Trophoblast cell (in vitro differentiated cells and primary cell): Measurements from ENCODE around the gene GARRE1.

ENCODE experiments used
- DNase-seq, 2 donors: peaks; one replicate each; pipeline ENCODE4 v3.0.0-alpha.2; 2016
- H2AFZ ChIP-seq: 2 replicates; pipeline ENCODE4 v1.6.1; 2013; ENCODE audit warnings: low read length, moderate library complexity, mild to moderate bottlenecking; ENCODE audit not compliant: insufficient read depth, poor library complexity
- H2AK5ac ChIP-seq: 2 replicates; pipeline ENCODE4 v1.6.1; 2013; ENCODE audit warnings: mild to moderate bottlenecking, low read length
- H2BK120ac ChIP-seq: 2 replicates; pipeline ENCODE4 v1.6.1; 2013; ENCODE audit warnings: low read length, mild to moderate bottlenecking, moderate library complexity; ENCODE audit not compliant: insufficient read depth, poor library complexity
- H2BK12ac ChIP-seq: 2 replicates; pipeline ENCODE4 v1.6.1; 2013; ENCODE audit warnings: mild to moderate bottlenecking, low read length, moderate library complexity
- H2BK5ac ChIP-seq: 2 replicates; pipeline ENCODE4 v1.6.1; 2013; ENCODE audit warnings: low read length, low read depth, moderate library complexity, mild to moderate bottlenecking; ENCODE audit not compliant: poor library complexity
- H3K14ac ChIP-seq: 2 replicates; pipeline ENCODE4 v1.6.1; 2013; ENCODE audit warnings: mild to moderate bottlenecking, low read length
- H3K18ac ChIP-seq: 2 replicates; pipeline ENCODE4 v1.6.1; 2013; ENCODE audit warnings: mild to moderate bottlenecking, low read length
- H3K23ac ChIP-seq: 2 replicates; pipeline ENCODE4 v1.6.1; 2013; ENCODE audit warnings: low read length
- H3K27ac ChIP-seq: 2 replicates; pipeline ENCODE4 v1.5.1; 2013; ENCODE audit warnings: low read depth, mild to moderate bottlenecking, inconsistent platforms, low read length, moderate library complexity
- H3K27me3 ChIP-seq: 2 replicates; pipeline ENCODE4 v1.6.1; 2013; ENCODE audit warnings: inconsistent platforms, mild to moderate bottlenecking, low read length, moderate library complexity; ENCODE audit not compliant: insufficient read depth
- H3K36me3 ChIP-seq, 2 experiments: 1 replicate in 1 of 2; 2 replicates in 1 of 2; pipeline ENCODE4 v1.6.1; 2013; ENCODE audit warnings: low read length in 2 of 2, mild to moderate bottlenecking in 2 of 2, moderate library complexity in 1 of 2; ENCODE audit not compliant: insufficient read depth in 2 of 2, control insufficient read depth in 1 of 2
- H3K4ac ChIP-seq: 2 replicates; pipeline ENCODE4 v1.6.1; 2013; ENCODE audit warnings: low read depth, mild to moderate bottlenecking, low read length, moderate library complexity
- H3K4me1 ChIP-seq, 2 experiments: 1 replicate in 1 of 2; 2 replicates in 1 of 2; pipeline ENCODE4 v1.6.1; 2013; ENCODE audit warnings: low read length in 2 of 2, mild to moderate bottlenecking in 2 of 2, moderate library complexity in 1 of 2; ENCODE audit not compliant: insufficient read depth in 2 of 2, control insufficient read depth in 1 of 2
- H3K4me2 ChIP-seq: 2 replicates; pipeline ENCODE4 v1.6.1; 2013; ENCODE audit warnings: inconsistent platforms, mild to moderate bottlenecking, low read length, moderate library complexity
- H3K4me3 ChIP-seq: 2 replicates; pipeline ENCODE4 v1.5.1; 2013; ENCODE audit warnings: mild to moderate bottlenecking, low read depth, low read length, inconsistent platforms
- H3K79me1 ChIP-seq: one replicate; pipeline ENCODE4 v1.6.1; 2013; ENCODE audit warnings: low read length
- H3K79me2 ChIP-seq: 2 replicates; pipeline ENCODE4 v1.6.1; 2013; ENCODE audit warnings: low read length, mild to moderate bottlenecking; ENCODE audit not compliant: control insufficient read depth, insufficient read depth, poor library complexity
- H3K9ac ChIP-seq: 2 replicates; pipeline ENCODE4 v1.6.1; 2013; ENCODE audit warnings: mild to moderate bottlenecking, low read length
- H3K9me3 ChIP-seq: 2 replicates; pipeline ENCODE4 v1.6.1; 2013; ENCODE audit warnings: low read depth, mild to moderate bottlenecking, control low read depth, inconsistent platforms, low read length; ENCODE audit not compliant: insufficient read depth
- H4K12ac ChIP-seq: 2 replicates; pipeline ENCODE4 v1.6.1; 2013; ENCODE audit warnings: low read depth, mild to moderate bottlenecking, low read length, moderate library complexity
- H4K8ac ChIP-seq: 2 replicates; pipeline ENCODE4 v1.6.1; 2013; ENCODE audit warnings: low read depth, mild to moderate bottlenecking, low read length, moderate library complexity
- H4K91ac ChIP-seq: one replicate; pipeline ENCODE4 v1.6.1; 2013; ENCODE audit warnings: low read depth, mild to moderate bottlenecking, low read length, moderate library complexity
- WGBS: extraction: QIAGEN DNeasy Blood & Tissue Kit; methylation state at CpG from one replicate; pipeline ENCODE4 v1.1.7; 2013; ENCODE audit warnings: missing lambda C conversion rate; ENCODE audit not compliant: insufficient read length, insufficient coverage; ENCODE audit errors: extremely low coverage; 5-methylcytosine and 5-hydroxymethylcytosine counted together

GARRE1 gene

DNA sequence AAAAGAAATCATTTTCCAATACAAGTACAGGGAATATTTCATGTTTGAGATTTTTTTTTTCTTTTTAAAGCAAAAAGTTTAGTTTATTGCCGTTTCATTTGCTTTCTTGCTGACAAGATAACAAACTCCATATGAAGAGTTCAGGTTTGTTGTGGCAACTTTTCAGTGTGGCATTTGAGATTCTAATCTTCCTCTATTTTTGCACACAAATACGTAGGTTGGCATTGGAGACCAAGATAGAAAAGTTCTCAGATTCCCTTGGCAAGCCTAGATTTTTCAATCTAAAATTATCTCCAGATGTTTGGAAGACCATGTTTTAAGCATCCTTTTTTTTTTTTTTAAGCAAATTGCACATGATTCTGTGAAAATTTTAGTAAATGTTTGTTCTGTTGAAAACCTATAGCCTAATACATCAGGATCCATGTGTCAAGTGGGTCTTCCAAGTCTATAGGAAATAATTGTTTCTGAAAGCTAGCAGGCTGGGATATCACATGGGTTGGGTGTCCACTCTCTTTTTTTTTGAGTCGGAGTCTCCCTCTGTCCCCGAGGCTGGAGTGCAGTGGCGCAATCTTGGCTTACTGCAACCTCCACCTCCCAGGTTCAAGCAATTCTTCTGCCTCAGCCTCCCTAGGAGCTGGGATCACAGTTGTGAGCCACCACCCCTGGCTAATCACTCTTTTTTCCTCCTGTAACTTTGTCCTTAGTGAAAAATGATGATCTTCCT lies 2.6 kb downstream of the GARRE1 start:
- Histone ChIP-seq H3K9ac (no peak overlapping the region), H4K12ac (no peak overlapping the region), H3K4ac (no peak overlapping the region), H3K4me2 (no peak overlapping the region), H2AFZ (no peak overlapping the region), H3K4me1 (peaks cover 8 to 11% of the 10 kb centered on the region in 2 experiments), H3K79me2 (peaks cover 6% of the 10 kb centered on the region), H2AK5ac (no peak overlapping the region), H2BK120ac (no peak overlapping the region), H3K9me3 (no peaks in the 10 kb centered on the region), H4K91ac (no peak overlapping the region), H4K8ac (no peak overlapping the region), H3K27me3 (no peaks in the 10 kb centered on the region), H2BK12ac (no peak overlapping the region), H3K18ac (no peak overlapping the region), H3K4me3 (no peak overlapping the region), H3K36me3 (no peaks in the 10 kb centered on the region), H3K23ac (no peak overlapping the region), H3K14ac (no peak overlapping the region), H2BK5ac (no peak overlapping the region), H3K27ac (no peak overlapping the region), H3K79me1 (peaks cover 9% of the 10 kb centered on the region)
- DNase-seq = peak; percentile 37 to 41
- no CpG with 5 or more reads among the region's 5 CpGs for WGBS

- no peak overlapping the region for H3K4ac ChIP-seq
Measured at GRCh38 chr19:34257559-34257924, 3.2 kb downstream of the GARRE1 start.

DNA sequence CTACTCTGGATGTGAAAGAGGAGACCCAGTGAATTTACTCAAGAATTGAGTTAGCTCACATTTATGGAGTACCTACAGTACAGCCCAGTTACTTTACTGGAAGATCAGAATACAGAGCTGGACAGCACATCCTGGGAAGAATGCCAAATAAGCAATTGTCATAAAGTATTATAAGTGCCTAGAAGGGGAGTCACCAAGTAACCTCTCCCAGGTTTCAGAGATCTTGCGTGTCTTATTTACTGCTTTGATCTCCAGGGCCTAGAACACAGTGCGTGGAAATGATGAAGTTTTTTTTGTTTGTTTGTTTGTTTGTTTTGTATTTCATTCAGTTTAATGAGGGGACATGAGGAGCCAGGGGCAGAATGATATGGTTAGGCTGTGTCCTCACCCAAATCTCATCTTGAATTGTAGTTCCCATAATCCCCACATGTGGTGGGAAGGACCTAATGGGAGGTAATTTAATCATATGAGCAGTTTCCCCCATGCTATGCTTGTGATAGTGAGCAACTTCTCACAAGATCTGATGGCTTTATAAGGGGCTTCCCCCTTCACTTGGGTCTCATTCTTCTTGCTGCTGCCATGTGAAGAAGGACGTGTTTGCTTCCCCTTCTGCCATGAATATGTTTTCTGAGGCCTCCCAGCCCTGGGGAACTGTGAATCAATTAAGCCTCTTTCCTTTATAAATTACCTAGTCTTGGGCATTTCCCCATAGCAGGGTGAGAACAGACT lies 5.2 kb downstream of the GARRE1 start:
- H3K4me1 ChIP-seq = peaks cover 11 to 14% of the 10 kb centered on the region in 2 experiments
- H2AK5ac ChIP-seq = no peak overlapping the region
- H3K36me3 ChIP-seq = no peaks in the 10 kb centered on the region
- H3K27ac ChIP-seq = no peak overlapping the region
- no CpG with 5 or more reads among the region's 3 CpGs for WGBS
- no peak overlapping the region for H4K91ac ChIP-seq
- H2BK5ac ChIP-seq = no peak overlapping the region
- H4K12ac ChIP-seq = no peak overlapping the region
- no peak overlapping the region for H2BK12ac ChIP-seq
- no peak overlapping the region for H3K9ac ChIP-seq
- no peak for DNase-seq
- no peaks in the 10 kb centered on the region for H3K27me3 ChIP-seq
- no peak overlapping the region for H3K14ac ChIP-seq
- peaks cover 5% of the 10 kb centered on the region for H3K79me1 ChIP-seq
- H3K79me2 ChIP-seq = peaks cover 4% of the 10 kb centered on the region
- no peak overlapping the region for H3K4ac ChIP-seq
- H2BK120ac ChIP-seq = no peak overlapping the region
- H4K8ac ChIP-seq = no peak overlapping the region
- H2AFZ ChIP-seq = no peak overlapping the region
- peak overlapping the region; percentile 40 for H3K23ac ChIP-seq
- H3K18ac ChIP-seq = no peak overlapping the region
- no peaks in the 10 kb centered on the region for H3K9me3 ChIP-seq
- no peak overlapping the region for H3K4me3 ChIP-seq
- H3K4me2 ChIP-seq = no peak overlapping the region

More at GRCh38 chr19:34257559-34257924, 3.2 kb downstream of the GARRE1 start:
- H3K9ac ChIP-seq = no peak overlapping the region
- H3K79me2 ChIP-seq = peaks cover 6% of the 10 kb centered on the region
- no peak overlapping the region for H3K27ac ChIP-seq
- no peak overlapping the region for H4K12ac ChIP-seq
- no peaks in the 10 kb centered on the region for H3K36me3 ChIP-seq
- H3K18ac ChIP-seq = no peak overlapping the region
- no peaks in the 10 kb centered on the region for H3K9me3 ChIP-seq
- H3K4me2 ChIP-seq = no peak overlapping the region
- H3K79me1 ChIP-seq = peaks cover 9% of the 10 kb centered on the region
- WGBS = 100% methylated on average over 1 of the region's 2 CpGs
- no peak overlapping the region for H3K4me3 ChIP-seq
- no peak overlapping the region for H4K91ac ChIP-seq
- no peak overlapping the region for H3K14ac ChIP-seq
- H3K23ac ChIP-seq = no peak overlapping the region
- no peak overlapping the region for H2BK12ac ChIP-seq
- H4K8ac ChIP-seq = no peak overlapping the region
- no peak for DNase-seq
- H2BK5ac ChIP-seq = no peak overlapping the region
- H3K27me3 ChIP-seq = no peaks in the 10 kb centered on the region
- no peak overlapping the region for H2AK5ac ChIP-seq
- peaks cover 11% of the 10 kb centered on the region in 2 experiments for H3K4me1 ChIP-seq
- H2BK120ac ChIP-seq = no peak overlapping the region
- H2AFZ ChIP-seq = no peak overlapping the region

DNA sequence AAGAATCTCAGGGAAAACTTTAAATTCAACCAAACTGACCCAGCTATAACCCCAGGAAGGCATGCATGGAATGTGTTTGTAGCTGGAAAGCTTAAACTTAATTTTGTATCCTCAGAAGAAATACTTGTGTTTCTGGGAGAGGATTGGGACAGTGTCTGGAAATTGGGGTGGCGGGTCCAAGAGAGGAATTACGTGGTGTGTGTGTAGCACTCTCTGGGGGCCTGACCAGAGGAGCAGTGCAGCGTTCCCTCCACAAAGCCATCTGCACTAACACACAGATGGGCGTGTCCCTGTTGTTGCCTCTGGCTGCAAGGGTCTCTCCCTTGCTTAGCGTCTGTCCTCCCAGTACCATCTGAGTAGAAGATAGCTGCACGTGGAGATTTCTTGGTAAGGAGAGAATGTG lies 6.4 kb downstream of the GARRE1 start:
- Histone ChIP-seq H4K91ac (no peak overlapping the region), H3K27ac (no peak overlapping the region), H3K14ac (no peak overlapping the region), H3K79me2 (no peaks in the 10 kb centered on the region), H3K9ac (no peak overlapping the region), H4K12ac (no peak overlapping the region), H3K4ac (no peak overlapping the region), H2BK5ac (no peak overlapping the region), H3K23ac (no peak overlapping the region), H3K4me2 (peak overlapping the region; percentile 25), H2AK5ac (no peak overlapping the region), H3K4me1 (peaks cover 11 to 14% of the 10 kb centered on the region in 2 experiments), H3K4me3 (no peak overlapping the region), H3K18ac (no peak overlapping the region), H2BK12ac (no peak overlapping the region), H3K9me3 (no peaks in the 10 kb centered on the region), H3K79me1 (no peaks in the 10 kb centered on the region), H4K8ac (no peak overlapping the region), H3K36me3 (no peaks in the 10 kb centered on the region), H2BK120ac (no peak overlapping the region), H2AFZ (no peak overlapping the region), H3K27me3 (no peaks in the 10 kb centered on the region)
- DNase-seq = peak in 1 of 2 donors; percentile 32
- no CpG with 5 or more reads among the region's 6 CpGs for WGBS
